Central memory CD8-positive, alpha-beta T cell (primary cell): ENCODE data around the gene LRRN2.

Experiments
- ATAC-seq: fragments of 150-1000 bp; cut with Tn5 transposase; replicated peaks from 2 replicates; pipeline ENCODE4 v1.10.0; 2022; ENCODE audit warnings: mild to moderate bottlenecking, moderate FRiP score, moderate number of reproducible peaks; ENCODE audit not compliant: poor library complexity, severe bottlenecking; ENCODE audit errors: extremely low read depth
- DNase-seq, 2 donors: peaks; one replicate each; pipeline ENCODE4 v3.0.0; 2021; ENCODE audit warnings: low spot score in 2 of 2
- H3K27ac Mint-ChIP-seq: one replicate; pipeline ENCODE4 v1.8.0; 2022; ENCODE audit warnings: low read depth, mild to moderate bottlenecking, moderate library complexity, mixed read lengths
- H3K27me3 Mint-ChIP-seq: one replicate; pipeline ENCODE4 v1.8.0; 2022; ENCODE audit warnings: mixed read lengths
- H3K36me3 Mint-ChIP-seq: one replicate; pipeline ENCODE4 v1.8.0; 2022; ENCODE audit warnings: mild to moderate bottlenecking, moderate library complexity, mixed read lengths; ENCODE audit not compliant: insufficient read depth
- H3K4me1 Mint-ChIP-seq: one replicate; pipeline ENCODE4 v1.8.0; 2022; ENCODE audit warnings: mixed read lengths
- H3K4me3 Mint-ChIP-seq: one replicate; pipeline ENCODE4 v1.8.0; 2022; ENCODE audit warnings: mild to moderate bottlenecking, moderate library complexity, mixed read lengths
- H3K9me3 Mint-ChIP-seq: one replicate; pipeline ENCODE4 v1.8.0; 2022; ENCODE audit warnings: mixed read lengths

The LRRN2 gene

DNA sequence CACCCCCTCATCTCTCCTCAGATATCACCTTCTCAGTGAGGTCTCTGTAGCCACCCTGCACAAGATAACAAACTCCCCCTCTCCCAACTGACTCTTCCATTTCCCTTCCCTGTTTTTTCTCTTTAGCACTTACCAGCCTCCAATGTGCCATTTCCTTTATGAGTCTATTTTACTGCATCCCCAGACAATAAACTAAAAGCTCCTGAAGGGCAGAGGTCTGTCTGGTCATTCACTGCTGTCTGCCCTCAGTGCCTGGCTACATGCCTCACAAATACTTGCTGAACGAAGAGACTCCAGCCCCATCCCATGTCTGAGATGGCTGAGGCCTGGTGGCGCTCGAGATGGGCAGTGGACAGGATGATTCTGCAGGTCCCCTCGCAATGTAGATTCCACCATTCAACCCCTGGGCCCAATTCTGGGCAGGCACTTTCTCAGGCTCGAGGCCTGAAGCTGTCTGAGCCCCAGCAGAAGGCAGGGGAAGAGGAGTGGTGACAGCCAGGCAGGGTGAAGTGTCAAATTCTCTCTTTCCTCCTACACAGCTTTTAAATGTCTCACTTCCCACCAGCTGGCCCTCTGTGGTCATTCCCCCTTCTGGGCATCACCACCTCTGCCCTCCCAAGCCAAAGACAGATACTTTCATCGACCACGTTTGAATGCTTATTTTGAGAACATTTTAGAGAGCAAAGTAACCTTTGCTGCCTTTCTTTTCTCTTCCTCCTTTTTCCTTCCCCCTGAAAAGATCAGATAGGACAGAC is 6.6 kb downstream of the LRRN2 start:
- H3K36me3 Mint-ChIP-seq, result no peaks in the 10 kb centered on the region
- H3K4me3 Mint-ChIP-seq, result no peak overlapping the region
- no peaks in the 10 kb centered on the region for H3K9me3 Mint-ChIP-seq
- H3K27me3 Mint-ChIP-seq, result peaks cover 62% of the 10 kb centered on the region
- H3K4me1 Mint-ChIP-seq, result no peaks in the 10 kb centered on the region
- no peak for ATAC-seq
- no peak for DNase-seq
- H3K27ac Mint-ChIP-seq, result no peak overlapping the region

DNA sequence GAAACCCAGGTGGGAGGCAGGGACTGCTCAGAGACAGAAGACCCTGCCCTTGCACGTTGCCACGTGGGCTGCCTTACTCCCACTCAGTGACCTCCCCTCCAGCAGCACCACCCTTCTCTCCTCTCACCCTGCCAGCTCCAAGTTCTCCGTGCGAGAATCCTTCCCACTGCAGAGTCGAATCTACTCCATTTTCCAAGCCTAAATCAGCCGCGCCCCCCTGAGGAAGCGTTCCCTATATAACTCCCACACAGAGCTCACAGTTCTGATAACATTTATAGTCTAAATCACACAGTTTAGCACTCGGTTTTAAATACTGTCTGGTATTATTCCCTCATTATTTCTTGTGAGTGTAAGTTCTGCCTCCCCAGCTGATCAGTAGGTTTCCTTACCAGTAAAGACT is 7.7 kb downstream of the LRRN2 start:
- ATAC-seq (no peak), DNase-seq (no peak)
- no peak overlapping the region for H3K4me3 Mint-ChIP-seq
- peaks cover 2% of the 10 kb centered on the region for H3K36me3 Mint-ChIP-seq
- no peak overlapping the region for H3K27ac Mint-ChIP-seq
- H3K4me1 Mint-ChIP-seq, result no peaks in the 10 kb centered on the region
- H3K9me3 Mint-ChIP-seq, result no peaks in the 10 kb centered on the region
- peaks cover 53% of the 10 kb centered on the region for H3K27me3 Mint-ChIP-seq

DNA sequence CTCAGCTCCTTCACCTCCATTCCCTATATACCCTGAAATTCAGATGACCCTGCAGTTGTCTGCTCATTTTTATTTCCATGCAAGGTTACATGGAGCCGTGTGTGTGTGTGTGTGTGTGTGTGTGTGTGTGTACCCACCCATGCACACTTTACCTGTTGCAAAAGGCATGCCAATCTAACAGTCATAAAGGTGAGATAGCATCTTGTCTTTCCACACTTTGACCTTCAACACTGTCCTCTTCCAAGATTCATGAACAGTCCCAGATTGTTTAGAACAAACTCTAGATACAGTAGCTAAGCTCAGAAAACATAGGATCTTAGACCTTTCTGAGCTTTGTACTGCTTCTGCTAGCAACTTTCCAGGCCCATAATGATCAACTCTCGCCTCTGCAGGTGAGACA is 9.5 kb downstream of the LRRN2 start:
- peaks cover 2% of the 10 kb centered on the region for H3K36me3 Mint-ChIP-seq
- H3K4me1 Mint-ChIP-seq, result no peaks in the 10 kb centered on the region
- H3K27me3 Mint-ChIP-seq, result peaks cover 43% of the 10 kb centered on the region
- no peak overlapping the region for H3K4me3 Mint-ChIP-seq
- H3K9me3 Mint-ChIP-seq, result no peaks in the 10 kb centered on the region
- no peak overlapping the region for H3K27ac Mint-ChIP-seq
- no peak for ATAC-seq
- no peak for DNase-seq

DNA sequence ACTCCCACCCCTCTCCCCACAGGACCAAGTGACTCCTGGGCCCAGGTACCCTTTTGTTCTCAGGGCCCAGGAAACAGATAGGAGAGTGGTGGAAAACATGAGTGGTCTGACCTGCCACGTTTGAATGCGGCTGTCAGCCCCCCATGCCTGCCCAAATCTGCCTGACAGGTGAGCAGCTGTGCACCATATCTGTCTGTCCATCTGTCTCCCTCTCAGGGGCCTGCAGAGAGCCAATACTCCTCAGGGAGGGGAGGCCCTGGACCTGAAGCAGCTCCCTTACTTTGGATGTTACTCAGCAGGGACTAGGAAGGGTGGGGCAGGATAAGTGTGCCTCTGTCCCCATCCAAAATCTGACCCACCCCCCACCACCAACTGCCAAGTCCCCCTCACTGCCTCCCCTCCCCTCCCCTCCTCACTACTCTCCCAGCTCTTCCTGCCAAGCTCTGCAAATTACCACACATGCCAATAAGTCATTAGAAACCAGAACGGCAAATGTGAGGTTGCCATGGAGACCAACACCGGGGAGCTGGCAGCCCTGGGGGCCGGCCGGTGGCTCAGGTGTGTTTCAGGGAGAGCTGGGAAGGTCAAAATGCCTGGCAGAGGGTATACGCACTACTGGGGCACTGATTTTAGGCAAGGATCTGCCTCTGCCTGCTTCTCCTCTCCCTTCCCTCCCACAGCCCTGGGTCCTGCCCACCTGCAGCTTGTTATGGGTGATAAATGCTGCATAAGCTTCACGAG is 11.5 kb downstream of the LRRN2 start:
- no peak for ATAC-seq
- Mint-ChIP-seq H3K36me3 (peaks cover 2% of the 10 kb centered on the region), H3K4me1 (no peaks in the 10 kb centered on the region), H3K27me3 (peaks cover 32% of the 10 kb centered on the region), H3K4me3 (no peak overlapping the region), H3K9me3 (no peaks in the 10 kb centered on the region), H3K27ac (no peak overlapping the region)
- DNase-seq, result no peak

DNA sequence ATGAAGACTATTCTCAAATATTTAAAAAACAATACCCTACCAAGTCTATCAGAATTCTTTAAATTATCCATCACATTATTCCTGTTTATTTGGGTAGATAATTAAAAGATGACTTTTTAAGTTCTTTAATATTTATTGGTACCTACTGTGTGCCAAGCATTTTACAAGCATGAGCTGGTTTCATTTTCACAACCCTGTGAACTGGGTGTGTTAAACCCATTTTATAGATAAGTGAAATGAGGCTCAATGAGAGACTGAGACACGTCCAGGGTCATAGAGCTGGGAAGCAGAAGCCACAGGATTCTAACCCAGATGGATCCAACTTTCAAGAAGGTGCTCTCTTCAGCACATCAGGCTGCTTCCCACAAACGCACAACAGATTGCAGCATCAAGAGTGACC is 12.3 kb downstream of the LRRN2 start:
- ATAC-seq (no peak), DNase-seq (no peak)
- Mint-ChIP-seq H3K4me3 (no peak overlapping the region), H3K36me3 (peaks cover 2% of the 10 kb centered on the region), H3K27me3 (peaks cover 23% of the 10 kb centered on the region), H3K27ac (no peak overlapping the region), H3K9me3 (no peaks in the 10 kb centered on the region), H3K4me1 (no peaks in the 10 kb centered on the region)

DNA sequence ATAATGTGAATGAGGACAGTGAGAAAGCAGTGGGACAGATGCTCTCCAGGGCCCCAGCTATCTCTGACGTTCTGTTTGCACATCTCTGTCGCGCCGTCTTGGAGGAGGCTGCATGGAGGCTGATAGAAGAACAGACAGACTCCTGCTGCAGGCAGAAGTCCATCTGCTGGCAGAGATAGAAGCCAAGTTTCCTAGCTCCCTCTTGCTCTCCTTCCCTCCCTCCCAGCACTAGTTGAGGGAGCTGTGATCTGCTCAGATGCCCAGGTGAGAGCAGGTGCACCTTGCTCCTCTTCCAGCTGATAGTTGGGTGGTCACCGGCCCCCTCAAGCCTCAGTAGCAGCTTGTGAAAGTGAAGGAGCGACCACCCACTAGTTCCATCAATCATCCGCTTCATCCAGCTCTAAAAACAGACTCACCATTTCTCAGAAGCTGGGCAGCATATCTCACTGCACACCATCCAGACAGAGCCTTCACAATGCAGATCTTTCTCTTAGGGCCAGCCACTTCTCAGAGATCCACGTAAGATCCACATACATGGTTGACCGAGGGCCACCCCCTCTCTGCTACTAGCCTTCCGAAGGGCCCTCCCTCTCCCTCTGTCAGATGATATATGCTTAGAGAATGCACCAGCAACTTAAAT is 12.9 kb downstream of the LRRN2 start:
- no peak for DNase-seq
- Mint-ChIP-seq H3K9me3 (no peaks in the 10 kb centered on the region), H3K27me3 (peaks cover 21% of the 10 kb centered on the region), H3K27ac (no peak overlapping the region), H3K4me1 (no peaks in the 10 kb centered on the region), H3K36me3 (peaks cover 2% of the 10 kb centered on the region), H3K4me3 (no peak overlapping the region)
- ATAC-seq, result no peak

DNA sequence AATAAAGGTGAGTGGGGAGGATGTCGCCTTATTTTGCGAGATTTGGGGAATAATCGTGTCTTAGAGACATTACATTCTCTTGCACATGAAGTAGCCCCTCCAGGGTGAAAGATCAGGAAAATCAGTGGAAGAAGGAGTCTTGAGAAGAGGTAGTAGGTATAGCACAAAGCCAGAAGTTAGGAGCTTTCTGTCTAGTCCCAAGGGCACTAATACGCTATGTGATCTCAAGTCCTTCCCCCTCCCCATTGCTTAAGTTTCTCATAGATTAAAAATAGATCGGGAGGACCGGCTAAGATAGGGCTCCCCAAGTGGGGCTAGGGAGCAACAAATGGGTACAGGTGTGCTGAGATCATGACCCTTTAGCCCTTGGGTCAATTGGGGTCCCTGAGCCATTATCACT is 13.5 kb downstream of the LRRN2 start:
- ATAC-seq, result no peak
- H3K9me3 Mint-ChIP-seq, result no peaks in the 10 kb centered on the region
- peaks cover 20% of the 10 kb centered on the region for H3K27me3 Mint-ChIP-seq
- no peak overlapping the region for H3K27ac Mint-ChIP-seq
- H3K36me3 Mint-ChIP-seq, result peaks cover 2% of the 10 kb centered on the region
- H3K4me3 Mint-ChIP-seq, result no peak overlapping the region
- no peaks in the 10 kb centered on the region for H3K4me1 Mint-ChIP-seq
- no peak for DNase-seq

DNA sequence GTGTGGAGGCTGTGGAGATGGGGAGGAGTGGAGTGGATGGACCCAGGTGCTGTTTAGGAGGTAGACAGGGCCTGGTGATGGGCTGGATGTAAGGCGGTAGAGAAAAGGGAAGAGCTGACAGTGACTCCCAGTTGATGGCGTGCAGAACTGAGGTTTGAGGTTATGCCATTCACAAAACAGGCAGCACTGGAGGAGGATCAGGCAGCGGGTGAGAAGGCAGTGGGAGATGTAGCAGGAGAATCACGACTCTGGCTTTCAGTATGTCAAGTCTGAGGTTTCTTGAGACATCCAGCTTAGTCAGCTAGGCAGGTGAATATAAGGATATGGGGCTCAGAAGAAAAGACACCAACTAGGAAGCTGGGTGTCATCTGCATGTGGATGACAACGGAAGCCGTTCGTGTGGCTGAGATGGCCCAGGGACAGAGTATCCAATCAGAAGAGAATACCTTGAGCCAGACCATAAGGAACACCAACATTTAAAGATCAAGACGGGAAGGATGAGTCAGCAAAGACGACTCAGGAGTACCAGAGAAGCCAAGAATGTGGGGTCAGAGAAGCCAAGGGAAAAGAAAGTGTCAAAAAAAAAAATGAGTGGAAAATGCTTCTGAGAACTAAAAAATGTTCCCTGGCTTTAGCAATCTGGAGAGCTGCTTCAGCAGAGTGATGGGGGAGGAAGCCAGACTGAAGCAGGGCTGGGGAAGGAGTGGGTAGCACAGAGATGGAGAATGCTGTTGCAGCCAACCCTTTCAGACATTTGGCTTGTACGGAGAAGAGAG is 15.2 kb downstream of the LRRN2 start:
- H3K9me3 Mint-ChIP-seq, result no peaks in the 10 kb centered on the region
- DNase-seq (no peak), ATAC-seq (no peak)
- no peaks in the 10 kb centered on the region for H3K4me1 Mint-ChIP-seq
- H3K27ac Mint-ChIP-seq, result no peak overlapping the region
- peaks cover 2% of the 10 kb centered on the region for H3K36me3 Mint-ChIP-seq
- H3K27me3 Mint-ChIP-seq, result peaks cover 8% of the 10 kb centered on the region
- no peak overlapping the region for H3K4me3 Mint-ChIP-seq

DNA sequence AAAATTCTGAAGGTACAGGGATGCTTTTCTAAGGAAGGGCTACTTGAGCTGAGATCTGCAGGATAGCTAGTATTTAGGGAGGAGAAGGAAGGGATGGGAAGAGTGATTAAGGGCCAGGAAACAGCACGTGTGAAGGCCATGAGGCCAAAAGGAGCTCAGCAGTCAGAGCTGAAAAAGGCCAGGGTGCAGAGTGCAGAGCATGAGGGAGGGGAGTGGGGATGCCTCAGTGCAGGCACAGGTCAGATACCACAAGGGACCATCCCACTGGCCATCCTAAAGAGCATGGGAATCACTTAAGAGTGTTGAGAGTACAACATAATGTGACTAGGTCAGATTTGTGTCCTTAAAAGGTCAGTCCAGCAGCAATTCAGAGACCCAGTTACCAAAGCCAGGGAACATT is 16.0 kb downstream of the LRRN2 start:
- H3K4me1 Mint-ChIP-seq, result no peaks in the 10 kb centered on the region
- ATAC-seq (no peak), DNase-seq (no peak)
- H3K9me3 Mint-ChIP-seq, result no peaks in the 10 kb centered on the region
- peaks cover 2% of the 10 kb centered on the region for H3K36me3 Mint-ChIP-seq
- no peak overlapping the region for H3K4me3 Mint-ChIP-seq
- no peak overlapping the region for H3K27ac Mint-ChIP-seq
- H3K27me3 Mint-ChIP-seq, result peaks cover 15% of the 10 kb centered on the region

DNA sequence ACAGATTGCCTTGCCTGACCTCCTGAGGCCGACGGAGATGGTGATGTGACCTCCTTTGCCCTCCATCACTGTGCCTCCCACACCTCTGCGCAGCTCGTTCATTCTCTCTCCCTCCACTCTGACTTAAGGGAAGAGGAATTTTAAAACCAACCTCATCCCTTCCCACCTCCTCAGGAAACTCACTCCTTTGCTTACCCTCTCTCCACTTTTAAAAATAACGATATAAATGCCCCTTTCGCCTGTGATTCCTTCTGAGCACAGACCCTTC is 21.2 kb downstream of the LRRN2 start:
- Mint-ChIP-seq H3K27ac (no peak overlapping the region), H3K9me3 (no peaks in the 10 kb centered on the region), H3K27me3 (peaks cover 44% of the 10 kb centered on the region), H3K4me3 (no peak overlapping the region), H3K36me3 (peaks cover 2% of the 10 kb centered on the region), H3K4me1 (no peaks in the 10 kb centered on the region)
- no peak for ATAC-seq
- no peak for DNase-seq

DNA sequence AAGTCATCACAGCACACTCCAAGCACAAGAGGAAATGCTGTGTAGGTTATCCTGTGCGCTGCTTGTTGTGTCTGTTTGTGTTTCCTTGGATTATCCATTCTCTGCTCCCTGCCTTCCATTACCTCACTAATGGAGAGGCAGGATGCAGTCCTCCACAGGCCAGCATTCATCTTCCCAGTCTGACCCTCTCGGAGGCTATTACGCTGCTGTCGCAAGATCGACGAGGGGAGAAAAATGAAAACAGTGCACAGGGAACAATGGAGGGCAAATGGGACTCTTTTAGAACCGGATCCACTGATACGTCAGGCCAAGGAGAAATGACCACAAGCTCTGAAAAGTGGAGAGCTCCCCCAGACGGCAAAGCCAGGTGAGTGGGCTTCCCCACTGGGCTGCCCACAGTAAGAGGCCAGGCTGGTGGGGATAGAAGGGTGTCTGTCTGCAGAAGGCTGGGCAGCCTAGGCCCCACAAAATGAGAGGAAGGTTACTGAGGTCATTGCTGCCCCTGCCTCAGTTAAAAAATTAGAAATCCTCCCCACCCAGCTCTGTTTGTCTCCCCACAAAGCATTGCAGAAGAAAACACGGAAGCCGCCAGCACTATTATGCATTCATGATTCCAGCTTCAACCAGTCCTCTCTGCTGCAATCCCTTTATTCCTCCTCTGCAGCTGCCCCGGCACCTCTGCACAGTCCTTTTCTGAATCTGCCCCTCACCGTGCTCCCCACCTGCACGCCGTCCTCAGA is 21.7 kb downstream of the LRRN2 start:
- ATAC-seq (no peak), DNase-seq (no peak)
- H3K36me3 Mint-ChIP-seq, result peaks cover 2% of the 10 kb centered on the region
- no peak overlapping the region for H3K4me3 Mint-ChIP-seq
- H3K4me1 Mint-ChIP-seq, result no peaks in the 10 kb centered on the region
- no peak overlapping the region for H3K27ac Mint-ChIP-seq
- H3K9me3 Mint-ChIP-seq, result no peaks in the 10 kb centered on the region
- H3K27me3 Mint-ChIP-seq, result peaks cover 44% of the 10 kb centered on the region

DNA sequence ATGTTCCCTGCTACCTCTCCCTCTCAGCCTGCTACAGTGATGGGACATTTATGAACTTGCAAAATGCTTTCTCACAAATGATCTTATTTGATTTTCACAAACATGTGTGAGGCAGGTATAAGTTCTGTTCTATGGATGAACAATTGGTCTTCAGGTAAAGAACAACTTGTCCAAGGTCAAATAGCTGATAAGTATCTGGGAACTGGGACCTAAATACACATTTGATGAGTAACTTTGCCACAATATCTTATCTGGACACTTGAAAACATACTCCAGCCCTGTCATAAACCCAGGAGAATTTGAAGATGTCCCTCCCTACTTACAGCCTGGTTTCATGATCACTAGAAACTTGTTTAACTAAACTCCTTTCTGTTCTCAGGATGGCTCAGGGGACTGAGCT is 23.0 kb downstream of the LRRN2 start:
- H3K27ac Mint-ChIP-seq, result no peak overlapping the region
- peaks cover 2% of the 10 kb centered on the region for H3K36me3 Mint-ChIP-seq
- no peak for DNase-seq
- H3K4me3 Mint-ChIP-seq, result no peak overlapping the region
- no peak for ATAC-seq
- no peaks in the 10 kb centered on the region for H3K4me1 Mint-ChIP-seq
- H3K27me3 Mint-ChIP-seq, result peaks cover 40% of the 10 kb centered on the region
- no peaks in the 10 kb centered on the region for H3K9me3 Mint-ChIP-seq
